CD4-positive, alpha-beta T cell treated with Interleukin-17A for 1 hour (primary cell): ENCODE results near the gene SLC26A6.

ENCODE experiments used
- DNase-seq: peaks from one replicate; pipeline ENCODE4 v3.0.0-alpha.2; 2020

The SLC26A6 gene

DNA sequence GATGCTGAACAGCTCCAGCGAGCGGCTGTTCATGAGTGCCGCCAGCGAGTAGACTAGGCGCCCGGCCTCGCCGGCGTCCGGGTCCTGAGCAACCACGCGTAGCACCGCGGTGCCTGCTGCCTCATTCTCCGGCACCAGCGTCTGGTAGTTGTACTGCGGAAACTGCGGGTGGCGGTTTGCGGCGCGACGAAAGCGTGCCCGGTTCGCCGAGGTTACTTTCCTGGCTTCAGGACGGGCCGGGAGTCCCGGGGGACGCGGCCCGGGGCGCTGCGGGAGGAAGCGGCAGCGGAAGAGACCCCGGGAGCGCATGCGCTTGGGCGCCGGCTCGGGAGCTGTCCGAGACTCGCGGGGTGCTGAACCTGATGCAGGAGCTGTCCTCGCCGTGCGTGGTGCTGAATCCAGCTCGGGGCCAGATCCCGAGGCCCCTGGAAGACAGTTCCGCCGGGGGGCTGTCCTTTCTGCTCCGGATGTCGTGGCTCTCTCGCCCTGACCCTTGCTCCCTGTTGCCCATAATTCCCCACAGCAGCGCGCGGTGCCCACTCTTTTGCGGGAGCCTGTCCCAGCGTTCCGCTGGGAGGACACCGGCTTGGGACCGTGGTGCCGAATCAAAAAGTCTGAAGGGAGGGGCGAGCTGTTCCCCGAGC is 26.4 kb upstream of the SLC26A6 start:
- DNase-seq: peak; percentile 75

DNA sequence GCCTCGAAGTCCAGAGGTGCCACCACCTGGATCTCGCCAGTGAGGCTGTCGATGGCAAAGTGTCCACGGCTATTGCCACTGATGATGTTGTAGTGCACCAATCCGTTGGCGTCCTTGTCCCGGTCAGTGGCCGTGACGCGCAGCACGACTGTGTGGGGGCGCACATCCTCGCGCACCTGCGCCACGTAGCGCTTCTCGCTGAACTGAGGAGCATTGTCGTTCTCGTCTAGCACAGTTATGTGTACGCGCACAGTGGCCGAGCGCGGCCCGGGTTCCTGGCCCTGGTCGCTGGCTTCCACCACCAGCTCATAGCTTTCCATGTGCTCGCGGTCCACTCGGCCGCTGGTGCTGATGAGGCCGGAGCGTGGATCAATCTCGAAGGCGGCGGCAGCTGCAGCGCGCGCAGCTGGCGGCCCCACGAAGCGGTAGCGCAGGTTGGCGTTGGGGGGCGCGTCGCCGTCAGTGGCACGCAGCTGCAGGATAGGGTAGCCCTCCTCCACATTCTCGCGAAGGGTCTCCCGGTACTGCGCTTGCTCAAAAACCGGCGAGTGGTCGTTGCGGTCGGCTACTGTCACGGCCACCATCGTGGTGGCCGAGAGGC is 25.6 kb upstream of the SLC26A6 start:
- no peak for DNase-seq

DNA sequence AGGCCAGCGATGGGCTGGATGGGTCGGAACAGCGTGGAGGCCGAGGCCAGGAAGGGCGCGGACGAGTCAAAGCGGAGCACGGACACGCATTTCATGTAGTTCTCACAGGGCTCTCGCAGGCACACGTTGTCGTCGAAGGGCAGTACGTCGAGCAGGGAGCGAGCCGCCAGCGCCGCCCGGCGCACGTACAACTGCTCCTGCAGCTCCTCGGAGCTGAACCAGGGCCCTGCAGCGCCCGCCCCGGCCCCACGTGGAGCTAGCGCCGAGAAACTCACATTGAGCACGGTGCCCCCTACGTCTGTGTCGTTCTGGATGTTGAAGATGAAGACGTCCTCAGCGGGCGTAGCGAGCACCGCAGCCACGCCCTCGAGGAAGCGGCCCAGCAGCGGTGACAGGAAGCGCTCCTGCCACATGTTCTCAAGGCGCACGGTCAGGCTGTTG is 21.6 kb upstream of the SLC26A6 start:
- DNase-seq: peak; percentile 47

DNA sequence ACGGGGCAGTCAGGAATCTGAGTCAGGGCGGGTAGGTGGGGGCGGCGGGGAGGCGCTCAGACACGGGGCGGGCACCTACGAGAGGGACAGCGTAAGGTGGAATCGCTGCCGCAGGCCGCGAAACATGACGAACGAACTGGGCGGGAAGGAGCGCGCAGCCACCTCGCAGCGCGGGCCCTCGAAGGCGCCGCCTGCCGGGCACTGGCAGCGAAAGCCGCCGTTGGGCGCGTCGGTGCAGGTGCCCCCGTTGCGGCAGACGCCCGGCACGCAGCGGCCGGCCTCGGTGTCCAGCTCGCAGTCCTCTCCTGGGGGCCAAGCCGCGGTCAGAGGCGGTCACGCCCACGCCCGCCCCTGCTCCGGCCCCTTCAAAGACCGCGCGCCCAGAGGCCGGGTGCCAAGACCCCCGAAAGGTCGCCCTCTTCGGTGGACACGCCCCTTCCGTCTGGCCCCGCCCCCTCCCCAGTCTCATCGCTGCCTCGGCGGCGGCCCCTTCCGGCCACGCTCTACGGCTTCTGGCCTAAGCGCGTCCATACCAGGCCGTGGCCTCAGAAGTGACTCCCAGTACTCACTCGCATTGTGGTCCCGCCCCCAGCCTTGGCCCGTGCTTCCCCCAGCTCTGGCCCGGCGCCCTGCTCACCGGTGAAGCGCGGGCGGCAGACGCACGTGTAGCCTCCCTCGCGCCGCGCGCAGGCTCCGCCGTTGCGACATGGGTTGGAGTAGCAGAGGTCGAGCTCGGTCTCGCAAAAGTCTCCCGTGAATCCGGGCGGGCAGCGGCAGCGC is 21.0 kb upstream of the SLC26A6 start:
- peak; percentile 88 for DNase-seq

DNA sequence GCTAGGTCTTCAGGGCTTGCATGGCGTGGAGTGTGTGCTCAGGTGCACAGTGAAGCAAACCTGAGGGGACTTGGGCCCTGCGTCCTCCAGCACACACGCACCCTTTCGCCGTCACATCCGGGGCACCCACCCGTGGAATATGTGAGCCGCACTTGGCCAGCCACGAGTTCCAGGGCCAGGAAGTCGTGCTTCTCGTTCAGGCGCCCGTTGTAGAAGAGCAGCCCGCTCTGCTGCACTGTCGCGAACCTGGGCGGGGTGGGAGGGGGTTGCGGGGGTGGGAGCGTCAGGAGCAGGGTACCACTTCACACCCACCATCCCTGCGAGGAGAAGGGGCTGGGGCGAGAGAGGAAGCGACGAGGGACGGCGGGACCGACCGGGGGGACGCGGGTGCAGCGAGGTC is 20.3 kb upstream of the SLC26A6 start:
- DNase-seq: peak; percentile 62

DNA sequence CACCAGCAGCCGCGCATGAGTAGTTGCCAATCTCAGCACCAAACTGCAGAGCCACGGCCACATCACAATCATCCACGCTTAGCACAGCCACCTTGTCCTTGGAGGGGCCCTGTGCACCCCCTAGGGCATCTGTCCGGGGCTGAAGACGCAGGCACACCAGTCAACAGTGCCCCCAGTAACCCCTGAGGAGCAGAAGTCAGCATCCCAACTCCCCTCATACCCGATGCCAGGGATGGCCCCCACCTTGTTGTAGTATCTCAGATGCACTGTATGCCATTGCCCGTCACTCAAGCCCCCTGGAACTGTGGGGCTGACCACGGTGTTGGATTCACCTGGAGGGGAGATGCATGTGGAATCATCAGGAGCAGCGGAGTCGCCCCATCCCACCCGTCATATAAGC is 19.8 kb upstream of the SLC26A6 start:
- no peak for DNase-seq

DNA sequence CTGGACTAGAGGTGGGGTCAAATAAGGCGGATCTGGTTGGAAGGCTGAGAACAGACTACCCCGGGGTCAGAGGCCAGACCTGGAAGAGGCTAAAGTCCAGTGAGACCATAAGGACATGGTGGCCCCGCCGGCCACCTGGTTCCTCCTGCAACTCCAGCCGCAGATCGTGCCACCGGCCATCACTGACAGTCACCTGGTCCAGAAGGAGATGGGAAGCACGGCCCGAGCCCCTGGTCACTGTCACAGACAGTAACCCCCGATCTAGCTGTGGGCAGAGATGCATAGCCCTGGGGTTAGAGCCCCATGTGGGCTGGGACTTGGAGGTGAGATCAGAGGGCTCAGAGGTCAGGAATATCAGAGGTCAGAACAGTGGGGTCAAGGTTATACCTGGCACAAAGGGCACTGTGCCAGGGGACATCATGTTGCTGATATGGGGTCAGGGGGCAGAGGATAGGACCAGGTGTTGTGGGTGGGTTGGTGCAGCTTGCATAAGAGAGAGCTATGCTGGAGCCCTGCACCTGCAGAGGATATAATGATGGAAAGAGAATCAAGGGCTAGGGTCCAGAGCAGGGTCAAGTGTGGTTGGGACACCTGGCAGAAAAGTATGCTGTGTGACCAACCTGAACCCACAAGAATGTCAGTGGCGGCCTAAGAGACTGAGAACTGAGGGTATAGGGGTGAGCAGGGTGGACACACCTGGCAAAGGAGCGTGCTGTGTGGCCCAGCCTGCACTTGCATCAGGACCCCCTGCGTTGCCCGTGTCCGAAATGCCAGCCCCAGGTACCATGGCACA is 17.9 kb upstream of the SLC26A6 start:
- no peak for DNase-seq

DNA sequence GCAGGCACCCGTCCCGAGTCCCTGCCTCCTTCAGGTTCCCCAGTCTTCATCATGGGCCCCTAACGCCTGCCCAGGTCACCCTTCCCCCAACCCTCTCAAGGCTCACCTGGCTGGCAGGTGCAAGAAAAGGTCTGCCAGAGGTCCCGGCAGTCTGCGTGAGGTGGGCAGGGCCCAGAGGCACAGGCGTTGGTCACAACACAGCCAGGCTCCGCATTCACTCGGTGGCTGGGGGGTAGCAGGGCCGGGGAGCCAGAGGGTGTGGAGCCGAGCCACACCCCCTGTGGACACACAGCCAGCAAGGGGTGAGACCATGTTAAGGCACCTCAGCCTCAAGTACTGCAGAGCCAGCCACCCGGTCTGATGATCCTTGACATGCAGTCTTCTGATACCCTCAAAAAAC is 16.5 kb upstream of the SLC26A6 start:
- DNase-seq: no peak

DNA sequence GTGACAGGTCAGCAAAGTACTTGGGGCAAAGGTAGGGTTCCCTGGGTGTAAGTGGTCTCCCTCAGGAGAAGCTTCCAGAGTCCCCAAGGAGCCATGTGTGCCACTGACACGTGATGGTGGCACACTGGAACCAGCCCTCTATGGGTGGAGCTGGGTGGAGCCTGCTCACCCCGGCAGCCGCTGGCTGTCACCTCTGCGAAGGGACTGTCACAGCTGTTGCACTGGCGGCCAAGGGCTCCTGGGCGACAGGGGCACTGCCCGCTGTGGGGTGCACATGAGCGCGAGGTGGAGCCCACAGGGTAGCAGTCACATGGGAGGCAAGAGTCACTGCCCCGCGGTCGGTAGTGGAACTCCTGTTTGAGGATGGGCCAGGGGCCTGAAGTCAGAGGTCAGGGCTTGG is 15.5 kb upstream of the SLC26A6 start:
- DNase-seq: no peak

DNA sequence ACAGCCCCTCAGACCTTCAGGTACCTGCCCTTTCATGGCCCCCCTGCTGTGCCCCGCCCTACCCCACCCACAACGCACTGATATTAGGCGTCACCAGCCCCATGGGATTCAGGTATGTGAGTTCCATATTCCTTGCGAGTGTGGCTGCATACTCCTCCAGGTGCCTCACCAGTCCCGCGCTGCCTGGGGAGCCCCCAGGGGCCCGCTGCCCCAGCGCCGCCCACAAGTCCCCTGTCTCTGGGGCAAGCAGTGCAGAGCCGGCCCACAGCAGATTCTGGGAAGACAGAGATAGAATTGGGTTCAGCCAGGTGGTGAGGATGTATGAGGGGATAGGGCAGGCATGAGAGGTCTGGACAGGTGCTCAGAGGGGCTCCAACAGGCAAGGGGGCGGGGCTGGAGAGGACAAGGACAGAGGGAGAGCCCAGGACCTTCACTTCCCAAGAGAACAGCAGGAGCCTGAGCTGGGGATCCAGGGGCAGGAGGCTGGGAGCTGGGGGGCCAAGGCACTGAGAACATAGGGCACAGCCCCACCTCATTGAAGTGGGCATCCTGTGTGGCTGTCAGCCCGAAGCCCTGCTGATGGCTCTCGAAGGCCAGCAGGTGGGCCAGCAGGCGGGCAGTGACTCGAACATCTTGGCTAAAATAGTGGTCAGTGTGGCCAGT is 13.1 kb upstream of the SLC26A6 start:
- DNase-seq: no peak

DNA sequence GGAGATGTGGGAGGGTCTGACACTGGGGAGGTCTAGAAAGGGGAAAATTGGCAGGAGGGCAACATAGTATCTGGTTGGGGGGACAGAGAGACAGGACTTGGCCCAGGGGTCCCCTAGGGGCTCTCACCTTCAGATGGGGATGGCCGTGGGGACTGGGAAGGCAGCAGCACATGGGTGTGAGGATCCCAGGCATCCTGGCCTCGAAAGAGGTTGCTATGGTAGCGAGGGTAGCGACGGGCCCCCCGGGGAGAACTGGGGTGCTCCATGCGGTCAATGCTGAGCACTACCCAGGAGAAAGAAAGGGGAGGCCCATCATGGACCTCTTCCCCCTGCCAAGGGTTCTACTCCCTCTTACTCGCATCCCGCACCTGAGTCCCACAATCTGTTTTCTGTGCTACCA is 12.5 kb upstream of the SLC26A6 start:
- no peak for DNase-seq

DNA sequence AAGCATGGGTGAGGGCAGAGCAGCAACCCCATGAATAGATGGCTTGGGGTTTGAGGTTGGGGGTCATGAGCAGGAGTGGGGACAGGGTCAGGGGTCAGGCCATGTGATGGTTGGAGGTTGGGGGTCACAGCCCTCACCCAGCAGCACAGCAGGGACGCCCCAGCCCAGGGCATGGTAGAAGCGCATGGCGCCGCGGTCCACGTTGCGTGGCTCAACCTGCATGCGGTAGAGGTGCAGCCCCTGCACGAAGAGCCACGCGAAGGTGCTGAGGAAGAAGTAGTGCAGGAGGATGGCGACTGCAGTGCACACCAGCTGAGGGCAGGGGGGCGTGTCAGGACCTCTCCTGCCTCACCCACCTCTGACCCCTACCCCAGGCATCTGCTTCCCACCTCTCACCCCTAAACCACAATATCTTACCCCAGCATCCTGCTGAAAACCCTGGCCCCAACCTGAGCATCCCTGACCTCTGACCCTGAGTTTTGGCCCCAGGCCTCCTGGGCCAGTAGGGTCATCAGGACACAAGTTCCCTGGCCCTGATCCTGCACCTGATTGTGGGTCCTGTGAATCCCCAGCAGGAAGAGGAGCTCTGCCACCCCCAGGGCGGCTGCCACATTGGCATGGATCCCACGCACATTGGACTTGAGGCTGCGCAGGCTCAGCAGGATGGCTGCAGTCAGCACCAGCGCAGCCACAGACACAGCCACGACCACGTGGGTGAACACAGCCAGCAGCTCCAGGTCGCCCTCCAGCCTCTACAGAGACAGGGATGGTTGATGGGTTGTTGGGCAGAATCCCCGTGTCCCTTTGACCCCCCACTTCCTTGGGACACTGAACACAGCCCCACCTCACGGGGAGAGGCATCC is 9.9 kb upstream of the SLC26A6 start:
- no peak for DNase-seq

DNA sequence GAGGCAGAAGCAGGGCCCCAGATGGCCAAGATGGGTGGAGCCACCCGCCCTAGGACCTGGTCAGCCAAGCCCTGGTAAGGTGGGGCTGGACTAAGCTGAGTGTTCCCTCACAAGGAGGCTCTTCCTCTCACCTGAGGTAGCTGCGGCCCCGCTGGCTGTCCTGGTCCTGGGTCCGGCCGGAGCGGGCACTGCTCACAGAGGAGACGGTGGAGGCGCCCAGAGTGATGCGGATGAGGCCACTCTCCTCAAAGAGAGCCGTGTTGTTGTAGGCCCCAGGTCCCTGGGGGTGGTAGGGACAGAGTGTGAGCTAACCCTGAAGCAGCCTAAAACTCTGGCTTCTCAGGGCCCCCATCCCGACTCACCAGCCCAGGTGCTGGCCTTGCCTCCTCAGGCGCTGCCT is 7.3 kb upstream of the SLC26A6 start:
- no peak for DNase-seq

DNA sequence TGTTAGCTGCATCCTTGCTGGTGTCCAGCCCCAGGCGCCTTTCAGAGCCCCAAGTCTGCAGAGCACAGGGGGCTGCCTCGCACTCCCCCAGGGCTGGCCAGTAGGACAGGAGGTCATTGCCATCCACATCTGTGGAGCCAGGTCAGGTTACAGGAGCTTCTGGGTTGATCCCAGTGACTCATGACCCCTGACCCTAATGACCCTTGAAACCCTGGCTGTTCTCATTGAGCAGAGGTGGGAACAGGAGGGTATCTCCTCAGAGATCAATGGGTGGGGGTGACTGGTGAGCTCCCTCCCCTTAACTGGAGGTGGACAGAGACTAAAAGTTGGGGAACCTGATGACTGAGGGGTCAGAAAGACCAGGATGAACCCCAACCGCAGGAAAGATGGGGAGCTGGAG is 6.1 kb upstream of the SLC26A6 start:
- DNase-seq: no peak

DNA sequence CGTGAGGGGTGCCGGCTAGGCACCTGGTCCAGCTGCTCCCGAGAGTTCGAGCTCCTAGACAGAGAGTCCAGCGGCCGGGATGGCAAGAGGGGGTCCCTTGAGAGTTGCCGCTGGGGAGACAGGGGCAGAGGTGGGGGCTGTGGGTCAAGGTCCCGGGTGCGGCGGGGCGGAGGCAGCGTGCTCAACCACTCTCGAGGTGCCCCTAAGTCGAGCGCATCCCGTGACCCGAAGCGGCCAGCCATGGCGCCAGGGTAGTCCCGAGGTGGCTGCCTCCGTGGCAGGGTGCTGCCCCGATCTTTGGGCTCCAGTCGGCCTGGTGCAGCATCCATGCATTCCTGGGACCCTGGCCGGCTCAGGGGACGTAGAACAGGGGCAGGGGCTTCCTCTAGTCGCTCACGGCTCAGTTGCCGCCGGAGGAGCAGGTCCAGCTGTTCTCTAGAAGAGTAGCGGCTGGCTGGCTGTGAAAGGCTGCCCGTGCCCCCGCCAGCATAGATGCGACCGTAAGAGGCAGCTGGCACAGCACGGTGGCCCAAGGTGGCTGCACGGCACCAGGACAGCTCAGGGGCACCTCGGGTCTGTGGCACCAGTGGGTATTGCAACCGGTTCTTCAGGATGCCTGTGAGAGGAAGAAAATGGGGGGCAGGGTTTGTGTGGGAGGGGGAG is 4.8 kb upstream of the SLC26A6 start:
- no peak for DNase-seq

DNA sequence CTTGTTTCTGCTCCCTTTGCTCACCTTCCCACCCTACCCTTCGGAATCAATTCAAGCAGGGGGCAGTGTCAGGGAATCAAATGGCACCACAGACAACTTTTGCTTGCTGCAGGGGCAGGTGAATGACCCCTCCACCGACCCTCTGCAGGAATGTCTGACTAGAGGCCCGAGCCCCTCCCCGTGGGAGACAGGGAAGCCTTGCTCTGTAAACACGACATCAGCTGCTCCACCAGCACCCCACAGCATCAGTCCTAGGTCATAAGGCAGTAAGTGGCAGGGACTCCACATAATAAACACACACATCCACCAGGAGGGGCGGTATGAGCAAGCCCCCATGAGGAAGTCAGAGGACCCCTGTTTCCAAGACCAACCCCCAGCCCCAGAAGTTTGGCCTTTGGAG is 2.0 kb upstream of the SLC26A6 start:
- DNase-seq: no peak

DNA sequence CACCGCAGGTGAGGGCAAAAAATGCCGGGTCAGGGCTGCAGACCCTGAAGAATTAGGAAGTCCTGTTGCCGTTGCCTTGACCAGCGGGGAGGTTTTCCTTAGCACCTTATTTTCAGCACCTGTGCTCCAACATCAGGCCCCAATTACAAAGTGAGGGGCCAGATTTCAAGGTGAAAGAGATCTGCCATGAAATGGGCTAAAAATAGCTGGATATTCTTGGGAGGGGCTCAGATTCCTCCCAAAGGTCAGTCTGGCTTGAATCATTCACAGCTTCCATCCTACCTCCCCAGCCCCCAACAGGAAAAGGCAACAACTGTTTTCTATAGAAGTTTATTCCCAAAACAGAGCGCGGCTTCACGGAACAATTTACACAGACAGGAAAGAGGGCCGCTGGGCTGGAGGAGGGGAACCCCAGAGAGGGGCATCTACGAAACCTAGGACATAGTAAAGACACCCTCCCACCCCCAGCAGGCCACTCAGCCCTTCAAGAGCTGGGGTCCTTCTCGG is 941 bp upstream of the SLC26A6 start:
- DNase-seq: no peak

DNA sequence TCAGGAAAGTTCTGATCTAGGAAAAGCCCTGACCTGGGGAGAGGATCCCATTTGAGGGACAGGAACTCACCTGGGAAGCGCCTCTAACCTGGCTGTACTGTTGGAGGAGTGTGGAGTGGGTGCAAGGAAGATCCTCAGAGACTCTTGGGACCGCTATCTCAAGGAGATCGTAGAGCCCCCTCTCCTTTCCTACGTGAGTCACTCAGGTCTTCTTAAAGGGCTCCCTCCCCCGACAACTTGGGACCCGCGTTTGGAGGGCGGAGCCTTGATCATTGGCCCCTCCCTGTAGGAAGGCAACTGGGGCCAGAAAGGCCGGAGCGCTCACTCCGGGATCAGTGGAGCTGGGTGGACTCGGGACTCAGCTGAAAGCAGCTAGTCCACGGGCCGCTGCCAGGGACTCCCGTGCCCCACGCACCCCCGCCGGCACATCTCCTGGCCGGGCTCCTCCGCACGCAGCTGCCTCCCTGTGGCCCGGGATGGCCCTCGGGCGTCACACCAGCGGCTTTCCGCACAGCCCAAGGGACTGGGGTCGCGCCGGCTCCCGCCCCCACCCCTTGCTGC is 520 bp downstream of the SLC26A6 start:
- DNase-seq: peak; percentile 43

DNA sequence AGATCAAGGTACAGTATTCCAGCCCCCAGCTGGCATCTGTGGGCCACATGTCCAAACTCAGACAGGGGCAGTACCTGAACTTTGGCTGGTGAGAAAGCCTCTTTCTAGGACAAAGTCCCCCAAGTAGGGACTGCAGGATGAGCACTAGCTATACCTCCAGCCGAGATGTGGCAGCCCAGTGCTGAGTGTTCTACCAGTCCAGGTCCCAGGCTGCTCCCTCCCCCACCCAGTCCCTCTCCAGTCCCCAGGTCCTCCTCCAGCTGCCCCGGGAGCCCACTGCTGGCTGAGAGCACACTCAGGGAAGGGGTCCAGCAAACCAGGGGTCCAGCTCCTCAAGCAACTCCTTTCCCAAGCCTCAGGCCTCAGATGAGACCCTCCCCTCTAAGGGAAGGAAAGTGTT is 1.5 kb downstream of the SLC26A6 start:
- no peak for DNase-seq

DNA sequence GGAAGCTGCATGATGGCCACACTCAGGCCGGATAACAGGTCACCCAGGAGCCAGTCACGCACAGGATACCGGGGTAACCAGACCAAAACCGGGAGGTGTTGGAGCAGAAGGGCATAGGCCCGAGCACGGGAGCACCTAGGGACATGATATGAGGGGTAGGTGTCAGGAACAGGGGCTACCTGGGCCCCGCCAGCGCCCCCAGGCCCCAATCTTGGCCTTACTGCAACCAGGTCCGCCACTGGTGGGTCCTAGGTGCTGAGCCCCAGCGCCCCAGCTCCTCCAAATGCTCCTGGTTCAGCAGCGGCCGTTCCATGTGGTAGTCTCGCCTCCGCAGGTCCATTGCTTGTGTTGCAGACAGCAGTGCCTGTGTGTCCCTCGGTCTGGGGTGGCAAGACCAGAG is 2.0 kb downstream of the SLC26A6 start:
- no peak for DNase-seq
